GM06990 (cell line): Measurements from ENCODE around the gene METTL25.

Experiments used
- DNase-seq: peaks from one replicate; pipeline ENCODE4 v3.0.0-alpha.2; 2011; ENCODE audit not compliant: insufficient read length; ENCODE audit errors: extremely low read depth
- H3K27me3 ChIP-seq: replicated peaks from 2 replicates; pipeline ENCODE4 v1.6.0; 2011; ENCODE audit warnings: low read length; ENCODE audit not compliant: control insufficient read depth, insufficient read depth
- H3K36me3 ChIP-seq: 2 replicates; pipeline ENCODE4 v1.5.1; 2011; ENCODE audit warnings: low read length; ENCODE audit not compliant: control insufficient read depth, insufficient read depth
- H3K4me3 ChIP-seq: replicated peaks from 2 replicates; pipeline ENCODE4 v1.5.1; 2011; ENCODE audit warnings: low read depth, mild to moderate bottlenecking, control low read depth, low read length
- CTCF ChIP-seq: IDR thresholded peaks from 2 replicates; pipeline ENCODE4 v1.5.1; 2011; ENCODE audit warnings: low read length, control low read depth, mild to moderate bottlenecking, inconsistent platforms; ENCODE audit not compliant: insufficient read depth, poor library complexity, severe bottlenecking

Gene METTL25

GRCh38 chr12:82525616-82526015 is 167.3 kb downstream of the METTL25 start:
- H3K4me3 ChIP-seq, result no peak overlapping the region
- DNase-seq, result no peak
- no peaks in the 10 kb centered on the region for H3K27me3 ChIP-seq
- no peak for TF ChIP-seq CTCF
- H3K36me3 ChIP-seq, result no peaks in the 10 kb centered on the region

DNA sequence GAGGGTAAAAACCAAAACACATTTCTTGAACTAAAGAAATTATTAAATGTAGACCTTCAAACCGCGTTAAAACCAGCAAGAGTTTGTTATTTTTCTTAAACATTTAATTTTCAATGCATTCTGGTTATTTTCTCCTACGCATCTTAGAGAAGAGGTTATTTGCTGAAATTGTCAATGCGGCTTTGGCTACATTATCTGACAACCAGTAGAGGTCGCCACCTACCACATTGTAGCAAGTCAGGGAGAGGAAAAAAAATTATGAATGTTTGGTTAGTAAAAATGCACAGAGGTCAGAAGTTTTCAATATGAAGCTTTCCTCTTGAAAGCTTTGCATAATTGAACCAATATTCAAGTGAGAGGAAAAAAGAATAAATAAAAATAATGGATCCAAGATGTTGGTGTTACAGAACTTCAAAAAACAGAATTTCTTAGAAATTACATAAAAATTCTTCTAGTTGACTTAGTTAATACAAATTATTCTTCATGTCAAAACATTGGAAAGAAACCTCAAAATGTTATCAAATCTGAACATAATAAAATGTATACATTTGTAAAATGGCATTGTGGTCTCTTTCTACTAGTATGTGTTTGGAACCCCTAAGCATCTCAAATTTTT is 168.9 kb downstream of the METTL25 start:
- Histone ChIP-seq H3K36me3 (no peaks in the 10 kb centered on the region), H3K27me3 (no peaks in the 10 kb centered on the region), H3K4me3 (no peak overlapping the region)
- DNase-seq, result peak; percentile 26
- TF ChIP-seq CTCF, result peak; percentile 85
